Common myeloid progenitor, CD34-positive (primary cell): ENCODE data around the gene PHF21A.
"Not testable (repeated sequence)": the region's sequence is repeated elsewhere in the genome, so short reads cannot be mapped to it uniquely, and the experiment has no call there.

Source experiments
- CTCF ChIA-PET: fragments of 350-600 bp; sonication (Branson Sonifier 250); formaldehyde crosslinking; loops from one replicate; lab custom pipeline; 2021; ENCODE audit warnings: antibody characterized with exemption; lab: Charles Lee
- POLR2A ChIA-PET: fragments of 350-600 bp; sonication (Branson Sonifier 250); formaldehyde crosslinking; loops from one replicate; lab custom pipeline; 2021; ENCODE audit warnings: antibody characterized with exemption; lab: Charles Lee
- DNase-seq, 3 donors: peaks; one replicate each; pipeline versions ENCODE4 v3.0.0 to v3.0.0-alpha.2; 2013
- H3K27ac ChIP-seq, 2 experiments: 1 replicate in 1 of 2; 2 replicates in 1 of 2; pipeline ENCODE4 v1.7.0; 2013; ENCODE audit warnings: inconsistent platforms in 2 of 2, low read length in 2 of 2, mild to moderate bottlenecking in 2 of 2, low read depth in 1 of 2, moderate library complexity in 1 of 2; ENCODE audit not compliant: severe bottlenecking in 2 of 2, insufficient read depth in 1 of 2, poor library complexity in 1 of 2
- H3K27me3 ChIP-seq, 5 experiments: replicated peaks in 2 of 5; 1 replicate in 3 of 5; 2 replicates in 2 of 5; pipeline versions ENCODE4 v1.6.1 to v1.7.0; 2013; ENCODE audit warnings: low read length in 4 of 5, mild to moderate bottlenecking in 2 of 5, moderate library complexity in 2 of 5, inconsistent platforms in 1 of 5; ENCODE audit not compliant: insufficient read depth in 5 of 5, control insufficient read depth in 4 of 5
- H3K36me3 ChIP-seq, 4 experiments: 1 replicate in 2 of 4; 2 replicates in 2 of 4; pipeline versions ENCODE4 v1.6.1 to v1.7.0; 2013; ENCODE audit warnings: low read length in 3 of 4, control low read depth in 1 of 4, mild to moderate bottlenecking in 1 of 4; ENCODE audit not compliant: control insufficient read depth in 4 of 4, insufficient read depth in 4 of 4
- H3K4me1 ChIP-seq, 4 experiments: 1 replicate in 3 of 4; 2 replicates in 1 of 4; pipeline versions ENCODE4 v1.6.1 to v1.7.1; 2013; ENCODE audit warnings: low read length in 3 of 4, mild to moderate bottlenecking in 3 of 4, control low read depth in 1 of 4, inconsistent platforms in 1 of 4, moderate library complexity in 1 of 4; ENCODE audit not compliant: control insufficient read depth in 4 of 4, insufficient read depth in 4 of 4; ENCODE audit errors: control extremely low read depth in 1 of 4
- H3K4me3 ChIP-seq, 7 experiments: 1 replicate in 4 of 7; 2 replicates in 3 of 7; pipeline versions ENCODE4 v1.5.1 to v1.7.0; 2013; ENCODE audit warnings: mild to moderate bottlenecking in 7 of 7, low read length in 6 of 7, moderate library complexity in 6 of 7, inconsistent platforms in 2 of 7, low read depth in 2 of 7, control low read depth in 1 of 7; ENCODE audit not compliant: insufficient read depth in 4 of 7, control insufficient read depth in 1 of 7; ENCODE audit errors: extremely low read depth in 1 of 7
- H3K9me3 ChIP-seq, 5 experiments: 1 replicate in 4 of 5; 2 replicates in 1 of 5; pipeline versions ENCODE4 v1.6.1 to v1.7.1; 2013; ENCODE audit warnings: low read length in 4 of 5, mild to moderate bottlenecking in 2 of 5, inconsistent platforms in 1 of 5, low read depth in 1 of 5, moderate library complexity in 1 of 5; ENCODE audit not compliant: control insufficient read depth in 4 of 5, insufficient read depth in 2 of 5; ENCODE audit errors: control extremely low read depth in 1 of 5
- WGBS: methylation state at CpG from one replicate; pipeline ENCODE4 v1.1.5; 2013; ENCODE audit not compliant: insufficient coverage; 5-methylcytosine and 5-hydroxymethylcytosine counted together

Gene PHF21A

DNA sequence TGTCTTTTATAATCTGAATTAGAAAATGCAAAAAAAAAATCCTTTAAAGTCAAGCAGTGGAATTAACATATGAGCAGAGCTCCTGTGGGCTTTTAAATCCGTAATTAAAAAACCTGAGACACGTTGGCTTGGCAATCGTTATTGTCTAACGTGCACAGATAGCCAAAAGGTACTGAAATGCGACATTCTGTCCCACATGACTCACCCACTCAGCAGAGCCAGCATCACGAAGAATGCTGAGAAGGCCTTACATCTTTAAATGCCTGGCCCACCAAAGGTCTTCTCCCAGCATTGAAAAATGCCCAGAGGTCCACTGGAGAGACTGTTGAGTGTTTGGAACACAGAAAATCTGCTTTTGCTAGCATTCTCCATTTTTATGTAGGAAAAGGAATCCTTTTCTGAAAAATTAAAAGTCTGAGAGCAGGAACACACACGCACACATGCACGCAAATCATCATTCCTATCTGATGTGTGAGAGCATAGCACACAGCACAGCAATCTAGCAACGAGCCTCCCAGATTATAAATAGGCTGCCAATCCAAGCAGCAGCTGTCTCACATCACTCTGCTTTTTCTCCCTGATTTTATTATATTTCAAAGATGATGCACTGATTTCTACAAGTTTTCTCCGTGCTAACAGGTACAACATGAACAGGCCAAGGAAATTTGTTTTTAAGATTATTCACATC, 94.5 kb downstream of the PHF21A start:
- 88% methylated on average over 9 of the region's 10 CpGs for WGBS
- Histone ChIP-seq H3K9me3 (no peaks in the 10 kb centered on the region), H3K4me3 (no peak overlapping the region), H3K27me3 (no peaks in the 10 kb centered on the region), H3K4me1 (no peaks in the 10 kb centered on the region), H3K36me3 (no peaks in the 10 kb centered on the region), H3K27ac (no peak overlapping the region)
- DNase-seq = no peak
- CTCF ChIA-PET = no interaction called here
- POLR2A ChIA-PET = no interaction called here

DNA sequence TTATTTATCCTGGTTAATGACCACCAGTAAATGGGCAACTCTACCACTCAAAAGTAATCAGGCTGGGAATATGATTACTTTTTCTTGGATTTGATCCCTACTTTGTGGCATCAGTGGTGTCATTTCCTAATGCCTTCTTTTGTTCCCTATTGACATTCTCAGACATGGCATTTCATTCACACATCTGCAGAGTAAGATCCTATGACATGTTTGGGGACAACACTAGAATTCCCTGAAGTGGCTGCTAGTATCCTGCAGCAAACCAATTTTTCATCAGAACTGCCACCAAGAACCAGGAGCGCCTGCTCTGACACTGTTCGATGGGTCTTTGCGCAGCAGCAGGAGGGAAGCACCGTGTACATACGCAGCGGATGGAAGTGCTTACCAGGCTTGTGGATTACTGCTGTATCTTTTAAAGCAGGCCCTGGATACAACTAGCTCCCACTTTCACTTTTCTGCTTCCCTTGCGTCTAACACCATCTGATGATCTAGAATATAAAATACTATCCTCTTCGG, 101.1 kb downstream of the PHF21A start:
- ChIA-PET POLR2A (no interaction called here), CTCF (interaction anchor here (0.9 kb wide), 1 partner anchor 13 kb away, joined by 3 read pairs; no protein-coding TSS in a partner anchor)

DNA sequence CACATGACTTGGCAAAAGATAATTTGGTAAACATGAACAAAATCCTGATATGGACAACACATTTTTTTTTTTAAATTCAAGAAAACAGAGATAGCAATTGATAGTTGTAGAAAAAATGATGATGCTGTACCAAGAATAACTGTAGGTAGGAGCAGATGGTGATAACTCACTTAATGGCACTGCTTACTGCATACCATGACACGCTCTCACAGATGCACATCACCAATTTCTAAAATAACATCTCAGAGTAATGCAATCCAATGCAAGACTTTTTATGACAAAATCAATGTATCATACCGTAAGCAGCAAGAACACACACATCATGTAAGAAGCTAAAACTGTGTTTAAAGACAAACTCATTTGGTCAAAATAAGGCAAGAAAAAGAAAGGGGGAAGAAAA, 102.6 kb downstream of the PHF21A start:
- H3K9me3 ChIP-seq = peaks cover 0 to 3% (median 0%) of the 10 kb centered on the region in 5 experiments
- DNase-seq = no peak
- POLR2A ChIA-PET = interaction anchor here (0.6 kb wide), 1 partner anchor 360 kb away, joined by 4 read pairs; no protein-coding TSS in a partner anchor
- no peaks in the 10 kb centered on the region for H3K4me1 ChIP-seq
- no peak overlapping the region for H3K27ac ChIP-seq
- no CpG with 5 or more reads among the region's 2 CpGs for WGBS
- peaks cover 0 to 6% (median 2%) of the 10 kb centered on the region in 4 experiments for H3K36me3 ChIP-seq
- CTCF ChIA-PET = interaction anchor here (1.0 kb wide), 1 partner anchor 13 kb away, joined by 5 read pairs; no protein-coding TSS in a partner anchor
- H3K27me3 ChIP-seq = no peaks in the 10 kb centered on the region
- H3K4me3 ChIP-seq = no peak overlapping the region

More for the DNA sequence above, 101.1 kb downstream of the PHF21A start:
- Histone ChIP-seq H3K27me3 (no peaks in the 10 kb centered on the region), H3K27ac (no peak overlapping the region), H3K4me1 (no peaks in the 10 kb centered on the region), H3K36me3 (peaks cover 0 to 6% (median 2%) of the 10 kb centered on the region in 4 experiments), H3K9me3 (peaks cover 0 to 1% (median 0%) of the 10 kb centered on the region in 5 experiments), H3K4me3 (no peak overlapping the region)
- WGBS = 93% methylated on average over 6 of the region's 8 CpGs
- no peak for DNase-seq

DNA sequence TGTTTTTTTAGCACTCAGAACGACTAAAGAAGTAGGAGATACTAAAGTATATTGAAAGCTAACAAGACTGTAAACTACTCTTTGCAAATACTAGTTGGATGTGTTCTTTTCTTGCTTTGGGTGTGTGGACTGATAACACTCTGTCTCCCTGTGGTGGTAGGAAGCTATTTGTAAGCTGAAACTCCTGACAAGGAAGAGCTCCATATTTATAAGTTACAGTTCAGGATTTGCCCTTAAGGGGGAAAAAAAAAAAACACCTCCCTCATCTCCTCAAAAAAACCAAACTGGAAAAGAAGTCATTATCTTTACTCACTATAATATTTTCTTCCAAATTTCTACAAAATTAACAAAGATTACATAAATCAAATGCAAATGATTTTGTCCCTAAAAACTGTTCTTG, 103.9 kb downstream of the PHF21A start:
- Histone ChIP-seq H3K4me3 (no peak overlapping the region), H3K4me1 (no peaks in the 10 kb centered on the region), H3K36me3 (peaks cover 0 to 6% (median 2%) of the 10 kb centered on the region in 4 experiments), H3K27ac (no peak overlapping the region), H3K9me3 (peaks cover 0 to 3% (median 0%) of the 10 kb centered on the region in 5 experiments), H3K27me3 (no peaks in the 10 kb centered on the region)
- ChIA-PET POLR2A (interaction anchor here (0.6 kb wide), 1 partner anchor 25 kb away, joined by 3 read pairs; no protein-coding TSS in a partner anchor), CTCF (interaction anchor here (1.2 to 3.2 kb wide), 2 partner anchors 11 to 13 kb away, joined by 4 to 18 read pairs; no protein-coding TSS in a partner anchor)
- no peak for DNase-seq
- no CpG with 5 or more reads among the region's 1 CpG for WGBS

DNA sequence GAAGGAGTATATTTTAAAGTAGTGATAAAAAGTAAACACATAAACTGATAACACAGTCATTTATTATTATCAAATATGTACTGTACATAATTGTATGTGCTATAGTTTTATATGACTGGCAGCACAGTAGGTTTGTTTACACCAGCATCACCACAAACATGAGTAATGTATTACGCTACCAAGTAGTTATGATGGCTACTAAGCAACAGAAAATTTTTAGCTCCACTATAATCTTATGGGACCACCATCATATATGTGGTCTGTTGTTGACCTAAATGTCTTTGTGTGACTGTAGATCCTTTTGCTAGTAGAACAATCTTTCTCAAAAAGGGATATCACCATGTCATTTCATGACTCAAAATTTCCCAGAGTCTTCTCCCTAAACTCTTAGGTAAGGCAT, 105.3 kb downstream of the PHF21A start:
- POLR2A ChIA-PET = no interaction called here
- no peak overlapping the region for H3K27ac ChIP-seq
- peaks cover 0 to 6% (median 0%) of the 10 kb centered on the region in 4 experiments for H3K36me3 ChIP-seq
- no CpG with 5 or more reads among the region's 1 CpG for WGBS
- DNase-seq = peak in 1 of 3 donors; percentile 6
- CTCF ChIA-PET = interaction anchor here (0.7 to 3.2 kb wide), 2 partner anchors 9 to 310 kb away, joined by 3 to 18 read pairs; no protein-coding TSS in a partner anchor
- H3K9me3 ChIP-seq = peaks cover 0 to 3% (median 0%) of the 10 kb centered on the region in 5 experiments
- no peaks in the 10 kb centered on the region for H3K4me1 ChIP-seq
- no peak overlapping the region for H3K4me3 ChIP-seq
- H3K27me3 ChIP-seq = no peaks in the 10 kb centered on the region

DNA sequence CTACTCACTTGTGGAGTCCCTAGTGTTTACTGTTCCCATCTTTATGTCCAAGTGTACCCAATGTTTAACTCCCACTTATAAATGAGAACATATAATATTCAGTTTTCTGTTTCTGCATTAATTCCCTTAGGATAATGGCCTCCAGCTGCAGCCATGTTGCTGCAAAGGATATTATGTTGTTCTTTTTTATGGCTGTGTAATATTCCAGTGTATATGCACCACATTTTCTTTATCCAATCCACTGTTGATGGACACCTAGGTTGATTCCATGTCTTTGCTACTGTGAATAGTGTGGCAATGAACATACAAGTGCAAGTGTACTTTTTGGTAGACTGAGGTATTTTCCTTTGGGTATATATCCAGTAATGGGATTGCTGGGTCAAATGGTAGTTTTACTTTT, 107.1 kb downstream of the PHF21A start:
- CTCF ChIA-PET = interaction anchor here (0.6 to 1.4 kb wide), 2 partner anchors 10 to 131 kb away, joined by 3 read pairs; no protein-coding TSS in a partner anchor
- H3K36me3 ChIP-seq, POLR2A ChIA-PET, H3K9me3 ChIP-seq, H3K27ac ChIP-seq, H3K4me1 ChIP-seq, H3K4me3 ChIP-seq, H3K27me3 ChIP-seq, DNase-seq: not testable (repeated sequence)

DNA sequence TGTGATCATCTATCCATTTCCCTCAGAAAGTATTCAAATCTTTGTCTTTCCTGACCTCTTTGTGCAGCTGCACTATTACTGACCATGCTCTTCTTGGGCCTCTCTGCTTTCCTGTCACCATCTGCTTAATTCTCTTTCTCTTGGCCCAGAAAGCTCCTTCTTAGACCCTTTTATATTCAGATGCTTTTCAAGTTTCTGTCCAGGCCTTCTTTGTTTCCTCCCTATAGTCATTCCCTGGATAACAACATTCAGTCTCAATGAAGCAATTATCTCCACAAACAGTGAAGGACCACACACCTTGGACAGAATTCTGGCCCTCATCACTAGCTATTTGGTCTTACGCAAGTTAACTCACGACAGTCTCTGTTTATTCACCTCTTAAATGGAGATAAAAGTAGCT, 109.1 kb downstream of the PHF21A start:
- no CpG with 5 or more reads among the region's 2 CpGs for WGBS
- Histone ChIP-seq H3K36me3 (peaks cover 0 to 3% (median 0%) of the 10 kb centered on the region in 4 experiments), H3K9me3 (peaks cover 0 to 3% (median 0%) of the 10 kb centered on the region in 5 experiments), H3K27ac (no peak overlapping the region), H3K4me3 (no peak overlapping the region), H3K27me3 (no peaks in the 10 kb centered on the region), H3K4me1 (no peaks in the 10 kb centered on the region)
- POLR2A ChIA-PET = no interaction called here
- no peak for DNase-seq
- CTCF ChIA-PET = interaction anchor here (0.8 to 1.2 kb wide), 2 partner anchors 47 to 232 kb away, joined by 3 to 5 read pairs; no protein-coding TSS in a partner anchor
